Measurements from ENCODE around the gene SLC25A26. TPM values are rescaled to one million over a fixed set of nuclear protein-coding genes. Genes with fewer than 3 reads are reported as not detected.
A peak's percentile ranks its signal among the peaks of the same experiment; 100 is the strongest.

The SLC25A26 gene
- total RNA-seq, 2 donors from 2014 or later: 20.7 to 22.8 TPM

- no peaks in the 10 kb centered on the region for H3K4me1 ChIP-seq (ENCODE audit: control insufficient read depth, insufficient read depth, low read length)
- H3K27ac ChIP-seq (ENCODE audit: low read depth, low read length): no peak overlapping the region
- no peaks in the 10 kb centered on the region for H3K9me3 ChIP-seq (ENCODE audit: control insufficient read depth, low read length)
- Mint-ChIP-seq H3K4me3 (no peak overlapping the region), H3K4me1 (no peaks in the 10 kb centered on the region), H3K27me3 (ENCODE audit: insufficient read depth) (no peaks in the 10 kb centered on the region), H3K9me3 (no peaks in the 10 kb centered on the region), H3K36me3 (ENCODE audit: low read depth) (no peaks in the 10 kb centered on the region), H3K27ac (no peak overlapping the region)
- WGBS, 2 experiments (ENCODE audit: insufficient coverage in 1 of 2, insufficient read length in 1 of 2): 90 to 96% methylated on average over 6 to 7 of the region's 7 CpGs
- no peaks in the 10 kb centered on the region for H3K27me3 ChIP-seq (ENCODE audit: control insufficient read depth, insufficient read depth, low read length, poor library complexity, severe bottlenecking)
- H3K9ac ChIP-seq (ENCODE audit: extremely low read depth, low read length, poor library complexity, severe bottlenecking): no peak overlapping the region
- peak; percentile 75 for DNase-seq
- H3K4me3 ChIP-seq (ENCODE audit: low read length): no peak overlapping the region
- no peaks in the 10 kb centered on the region for H3K36me3 ChIP-seq (ENCODE audit: control insufficient read depth, insufficient read depth, low read length)
- TF ChIP-seq CTCF (conservative IDR thresholded peaks at IDR 0.05): no peak
Observed at GRCh38 chr3:66206806-66207205, 14.0 kb upstream of the SLC25A26 start.

DNA sequence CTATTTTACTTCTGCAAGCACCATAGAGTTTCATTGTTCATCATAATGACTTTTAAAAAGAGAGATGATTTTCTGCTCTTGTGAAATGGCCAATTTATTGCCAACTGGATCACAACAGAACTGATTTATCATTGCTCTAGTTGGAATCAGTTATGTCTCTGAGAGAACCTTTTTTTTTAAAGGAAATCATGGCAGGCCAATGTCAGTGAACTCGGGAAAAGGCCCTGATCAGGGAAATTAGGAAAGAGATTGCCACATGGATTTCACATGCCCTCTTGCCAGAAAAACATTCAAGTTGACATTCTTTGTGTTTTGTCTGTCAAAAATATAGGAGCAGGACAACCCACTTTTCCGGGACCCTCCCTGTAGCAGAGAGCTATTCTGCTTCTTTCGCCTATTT lies 12.6 kb upstream of the SLC25A26 start:
- no peaks in the 10 kb centered on the region for H3K4me1 ChIP-seq (ENCODE audit: control insufficient read depth, insufficient read depth, low read length)
- Mint-ChIP-seq H3K4me3 (no peak overlapping the region), H3K4me1 (no peaks in the 10 kb centered on the region), H3K9me3 (no peaks in the 10 kb centered on the region), H3K27me3 (ENCODE audit: insufficient read depth) (no peaks in the 10 kb centered on the region), H3K27ac (no peak overlapping the region), H3K36me3 (ENCODE audit: low read depth) (no peaks in the 10 kb centered on the region)
- no peak overlapping the region for H3K4me3 ChIP-seq (ENCODE audit: low read length)
- no peak for DNase-seq
- no peaks in the 10 kb centered on the region for H3K9me3 ChIP-seq (ENCODE audit: control insufficient read depth, low read length)
- H3K9ac ChIP-seq (ENCODE audit: extremely low read depth, low read length, poor library complexity, severe bottlenecking): no peak overlapping the region
- no peaks in the 10 kb centered on the region for H3K27me3 ChIP-seq (ENCODE audit: control insufficient read depth, insufficient read depth, low read length, poor library complexity, severe bottlenecking)
- no peaks in the 10 kb centered on the region for H3K36me3 ChIP-seq (ENCODE audit: control insufficient read depth, insufficient read depth, low read length)
- H3K27ac ChIP-seq (ENCODE audit: low read depth, low read length): no peak overlapping the region
- TF ChIP-seq CTCF (conservative IDR thresholded peaks at IDR 0.05): no peak
- WGBS, 2 experiments (ENCODE audit: insufficient coverage in 1 of 2, insufficient read length in 1 of 2): 86% methylated on average over 1 to 2 of the region's 3 CpGs

GRCh38 chr3:66210687-66211295 lies 10.0 kb upstream of the SLC25A26 start:
- no peak for DNase-seq
- H3K9me3 ChIP-seq (ENCODE audit: control insufficient read depth, low read length): no peaks in the 10 kb centered on the region
- no peak overlapping the region for H3K4me3 Mint-ChIP-seq
- H3K27ac ChIP-seq (ENCODE audit: low read depth, low read length): no peak overlapping the region
- H3K27ac Mint-ChIP-seq: no peak overlapping the region
- no peaks in the 10 kb centered on the region for H3K27me3 Mint-ChIP-seq (ENCODE audit: insufficient read depth)
- no peaks in the 10 kb centered on the region for H3K4me1 Mint-ChIP-seq
- H3K4me3 ChIP-seq (ENCODE audit: low read length): no peak overlapping the region
- H3K36me3 ChIP-seq (ENCODE audit: control insufficient read depth, insufficient read depth, low read length): no peaks in the 10 kb centered on the region
- no peaks in the 10 kb centered on the region for H3K4me1 ChIP-seq (ENCODE audit: control insufficient read depth, insufficient read depth, low read length)
- H3K36me3 Mint-ChIP-seq (ENCODE audit: low read depth): no peaks in the 10 kb centered on the region
- H3K27me3 ChIP-seq (ENCODE audit: control insufficient read depth, insufficient read depth, low read length, poor library complexity, severe bottlenecking): no peaks in the 10 kb centered on the region
- TF ChIP-seq CTCF (conservative IDR thresholded peaks at IDR 0.05): no peak
- WGBS, 2 experiments (ENCODE audit: insufficient coverage in 1 of 2, insufficient read length in 1 of 2): 84 to 95% methylated on average over 7 to 9 of the region's 9 CpGs
- peaks cover 4% of the 10 kb centered on the region for H3K9me3 Mint-ChIP-seq
- H3K9ac ChIP-seq (ENCODE audit: extremely low read depth, low read length, poor library complexity, severe bottlenecking): no peak overlapping the region

Data from endodermal cell (in vitro differentiated cells).